Measurements from ENCODE around the gene PDPK1. TPM values are rescaled to one million over a fixed set of nuclear protein-coding genes. Genes with fewer than 3 reads are reported as not detected.
"Not testable (repeated sequence)": the region's sequence is repeated elsewhere in the genome, so short reads cannot be mapped to it uniquely, and the experiment has no call there.

PDPK1 gene
- total and polyA plus RNA-seq, 5 donors, result 18.0 to 44.9 (median 36.5) TPM

DNA sequence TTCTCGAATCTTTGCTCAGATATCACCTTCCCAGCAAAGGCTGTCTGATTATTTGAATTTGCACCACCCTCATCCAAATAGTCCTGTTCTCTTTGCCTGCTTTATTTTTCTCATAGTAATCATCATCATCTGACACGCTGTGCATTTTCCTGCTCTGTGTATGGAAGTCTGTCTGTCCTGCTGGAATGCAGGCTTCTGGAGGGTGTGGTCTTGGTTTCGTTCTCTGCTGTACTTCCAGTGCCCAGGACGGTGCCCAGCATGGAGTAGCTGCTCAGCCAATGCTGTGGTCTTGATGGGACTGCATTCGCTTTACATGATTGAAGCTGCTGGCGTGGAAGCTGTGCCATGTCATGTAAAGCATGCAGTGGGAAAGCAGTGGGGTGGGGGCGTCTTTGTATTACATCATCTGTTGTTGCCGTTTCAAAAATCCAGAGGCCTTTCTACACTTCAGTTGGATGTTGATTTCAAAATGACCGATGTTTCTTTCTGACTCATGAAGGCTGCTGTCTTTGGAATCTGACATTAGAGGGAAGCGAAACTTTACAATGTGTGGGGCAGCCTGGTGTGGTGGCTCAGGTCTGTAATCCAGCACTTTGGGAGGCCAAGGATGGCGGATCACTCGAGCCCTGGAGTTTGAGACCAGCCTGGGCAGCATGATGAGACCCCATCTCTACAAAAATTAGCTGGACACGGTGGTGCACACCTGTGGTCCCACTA is 17.0 kb downstream of the PDPK1 start:
- no CpG with 5 or more reads among the region's 13 CpGs for WGBS
- peak in 1 of 2 donors; percentile 19 for ATAC-seq
- H3K27ac ChIP-seq (ENCODE audit: low read length); H3K4me3 ChIP-seq (ENCODE audit: low read length); H3K4me1 ChIP-seq (ENCODE audit: control insufficient read depth, insufficient read depth, low read length); H3K9me3 ChIP-seq (ENCODE audit: control insufficient read depth, low read length); intact Hi-C loops (cut with DNase I); H3K27me3 ChIP-seq (ENCODE audit: control insufficient read depth, insufficient read depth); DNase-seq: not testable (repeated sequence)

GRCh38 chr16:2557150-2557549 is 19.3 kb downstream of the PDPK1 start:
- 89% methylated on average over 6 of the region's 15 CpGs for WGBS
- intact Hi-C loops (cut with DNase I); ATAC-seq; H3K4me1 ChIP-seq (ENCODE audit: control insufficient read depth, insufficient read depth, low read length); H3K4me3 ChIP-seq (ENCODE audit: low read length); H3K27ac ChIP-seq (ENCODE audit: low read length); H3K27me3 ChIP-seq (ENCODE audit: control insufficient read depth, insufficient read depth); H3K9me3 ChIP-seq (ENCODE audit: control insufficient read depth, low read length): not testable (repeated sequence)
- peak in 1 of 3 donors; percentile 10 for DNase-seq

GRCh38 chr16:2560131-2560797 is 22.4 kb downstream of the PDPK1 start:
- H3K4me3 ChIP-seq (ENCODE audit: low read length); H3K4me1 ChIP-seq (ENCODE audit: control insufficient read depth, insufficient read depth, low read length); H3K27me3 ChIP-seq (ENCODE audit: control insufficient read depth, insufficient read depth); H3K27ac ChIP-seq (ENCODE audit: low read length); DNase-seq; H3K9me3 ChIP-seq (ENCODE audit: control insufficient read depth, low read length); intact Hi-C loops (cut with DNase I): not testable (repeated sequence)
- WGBS, result 74% methylated on average over 9 of the region's 17 CpGs
- peak; percentile 34 to 39 for ATAC-seq

DNA sequence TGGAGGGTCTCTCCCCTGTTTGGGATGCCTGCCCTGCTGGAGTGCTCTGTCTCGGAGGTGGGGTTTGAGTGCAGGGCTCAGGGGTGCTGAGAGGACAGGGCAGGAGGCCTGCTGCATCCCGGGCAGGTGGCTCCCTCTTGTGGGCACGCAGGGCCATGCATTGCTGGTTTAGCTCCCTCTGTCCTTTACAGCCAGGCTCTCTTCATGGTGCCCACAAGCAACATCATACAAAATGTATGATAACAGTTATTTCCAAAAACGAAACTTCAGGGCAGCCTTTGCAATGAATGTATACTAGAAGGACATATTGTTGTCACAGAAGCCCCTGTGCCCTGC is 22.9 kb downstream of the PDPK1 start:
- H3K4me3 ChIP-seq (ENCODE audit: low read length); H3K9me3 ChIP-seq (ENCODE audit: control insufficient read depth, low read length); intact Hi-C loops (cut with DNase I); H3K4me1 ChIP-seq (ENCODE audit: control insufficient read depth, insufficient read depth, low read length); H3K27me3 ChIP-seq (ENCODE audit: control insufficient read depth, insufficient read depth); H3K27ac ChIP-seq (ENCODE audit: low read length): not testable (repeated sequence)
- WGBS, result 2% methylated on average over 2 of the region's 4 CpGs
- ATAC-seq (peak; percentile 71 to 80), DNase-seq (peak; percentile 45 to 90 (median 88))

- H3K27me3 ChIP-seq (ENCODE audit: control insufficient read depth, insufficient read depth); H3K9me3 ChIP-seq (ENCODE audit: control insufficient read depth, low read length); H3K4me3 ChIP-seq (ENCODE audit: low read length); H3K27ac ChIP-seq (ENCODE audit: low read length); intact Hi-C loops (cut with DNase I); DNase-seq; H3K4me1 ChIP-seq (ENCODE audit: control insufficient read depth, insufficient read depth, low read length): not testable (repeated sequence)
- no CpG with 5 or more reads among the region's 6 CpGs for WGBS
- peak in 1 of 2 donors; percentile 46 for ATAC-seq
Observed at GRCh38 chr16:2567506-2567905, 29.7 kb downstream of the PDPK1 start.

DNA sequence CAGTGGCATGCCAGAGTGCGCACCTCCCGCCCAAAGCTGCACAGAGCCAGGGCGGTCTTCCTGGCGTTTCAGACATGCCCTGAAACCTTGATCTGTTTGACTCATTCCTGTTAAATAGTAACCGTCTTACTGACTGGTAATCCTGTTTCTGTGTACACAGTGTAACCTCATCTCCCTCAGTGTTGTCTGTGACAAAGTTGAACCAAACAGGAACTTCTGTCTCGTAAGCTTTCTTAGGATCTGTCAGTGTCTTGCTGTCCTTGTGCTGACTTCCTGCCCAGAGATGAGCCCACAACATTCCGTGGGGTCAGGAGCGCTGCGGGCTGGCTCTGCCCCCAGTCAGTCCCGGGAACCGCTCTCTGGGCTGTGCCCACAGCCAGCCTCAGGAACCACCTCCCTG is 30.8 kb downstream of the PDPK1 start:
- intact Hi-C loops (cut with DNase I); H3K27me3 ChIP-seq (ENCODE audit: control insufficient read depth, insufficient read depth); H3K4me3 ChIP-seq (ENCODE audit: low read length); DNase-seq; H3K4me1 ChIP-seq (ENCODE audit: control insufficient read depth, insufficient read depth, low read length); H3K9me3 ChIP-seq (ENCODE audit: control insufficient read depth, low read length); H3K27ac ChIP-seq (ENCODE audit: low read length): not testable (repeated sequence)
- no CpG with 5 or more reads among the region's 11 CpGs for WGBS
- peak in 1 of 2 donors; percentile 29 for ATAC-seq

GRCh38 chr16:2572704-2573103 is 34.9 kb downstream of the PDPK1 start:
- intact Hi-C loops (cut with DNase I); H3K4me3 ChIP-seq (ENCODE audit: low read length); DNase-seq; H3K4me1 ChIP-seq (ENCODE audit: control insufficient read depth, insufficient read depth, low read length); H3K27me3 ChIP-seq (ENCODE audit: control insufficient read depth, insufficient read depth); H3K27ac ChIP-seq (ENCODE audit: low read length); ATAC-seq; H3K9me3 ChIP-seq (ENCODE audit: control insufficient read depth, low read length): not testable (repeated sequence)
- WGBS, result no CpG with 5 or more reads among the region's 6 CpGs

GRCh38 chr16:2575839-2576238 is 38.0 kb downstream of the PDPK1 start:
- H3K27me3 ChIP-seq (ENCODE audit: control insufficient read depth, insufficient read depth); H3K9me3 ChIP-seq (ENCODE audit: control insufficient read depth, low read length); intact Hi-C loops (cut with DNase I); H3K4me1 ChIP-seq (ENCODE audit: control insufficient read depth, insufficient read depth, low read length); H3K4me3 ChIP-seq (ENCODE audit: low read length); ATAC-seq; H3K27ac ChIP-seq (ENCODE audit: low read length): not testable (repeated sequence)
- 93% methylated on average over 15 of the region's 21 CpGs for WGBS
- DNase-seq, result peak; percentile 4 to 18 (median 4)

DNA sequence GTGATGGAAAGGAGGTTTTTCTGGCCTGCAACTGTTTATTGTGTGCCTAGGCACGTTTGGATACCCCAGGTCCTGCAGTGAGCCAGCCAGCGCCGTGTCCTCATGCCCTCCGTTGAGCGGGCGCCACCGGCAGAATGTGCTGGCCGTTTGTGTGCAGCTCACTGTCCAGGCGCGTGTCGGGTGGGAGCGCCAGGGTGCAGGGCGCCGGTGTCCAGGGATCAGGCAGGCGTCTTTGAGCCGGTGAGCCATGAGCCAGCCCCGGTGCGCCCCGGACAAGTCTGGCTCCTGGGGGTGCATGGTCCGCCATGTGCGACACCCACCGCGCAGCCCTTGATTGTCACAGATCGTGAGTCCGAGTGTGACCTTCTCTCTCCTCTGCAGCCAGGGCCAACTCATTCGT is 39.2 kb downstream of the PDPK1 start:
- DNase-seq (peak; percentile 3 to 41 (median 8)), ATAC-seq (peak in 1 of 2 donors; percentile 20)
- intact Hi-C loops (cut with DNase I); H3K27ac ChIP-seq (ENCODE audit: low read length); H3K9me3 ChIP-seq (ENCODE audit: control insufficient read depth, low read length); H3K4me1 ChIP-seq (ENCODE audit: control insufficient read depth, insufficient read depth, low read length); H3K27me3 ChIP-seq (ENCODE audit: control insufficient read depth, insufficient read depth); H3K4me3 ChIP-seq (ENCODE audit: low read length): not testable (repeated sequence)
- 97% methylated on average over 17 of the region's 26 CpGs for WGBS

DNA sequence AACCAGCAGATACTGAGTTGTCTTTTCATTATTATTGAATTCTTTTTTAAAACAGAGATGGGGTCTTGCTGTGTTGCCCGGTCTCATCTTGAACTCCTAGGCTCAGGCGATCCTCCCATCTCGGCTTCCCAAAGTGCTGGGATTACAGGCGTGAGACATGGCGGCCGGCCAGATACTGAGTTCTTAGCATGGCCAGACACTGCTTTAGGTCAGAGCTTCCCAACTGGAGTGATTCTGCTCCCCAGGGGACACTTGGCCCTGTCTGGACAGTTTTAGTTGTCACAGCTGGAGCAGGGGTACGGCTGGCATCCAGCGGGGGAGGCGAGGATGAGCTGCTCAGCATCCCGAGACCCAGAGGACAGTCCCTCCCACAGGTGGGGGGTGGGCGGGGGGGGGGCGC is 41.1 kb downstream of the PDPK1 start:
- H3K4me3 ChIP-seq (ENCODE audit: low read length); H3K27ac ChIP-seq (ENCODE audit: low read length); DNase-seq; intact Hi-C loops (cut with DNase I); H3K27me3 ChIP-seq (ENCODE audit: control insufficient read depth, insufficient read depth); H3K4me1 ChIP-seq (ENCODE audit: control insufficient read depth, insufficient read depth, low read length); H3K9me3 ChIP-seq (ENCODE audit: control insufficient read depth, low read length): not testable (repeated sequence)
- WGBS, result 80% methylated on average over 3 of the region's 12 CpGs
- peak in 1 of 2 donors; percentile 17 for ATAC-seq

- ATAC-seq; intact Hi-C loops (cut with DNase I); H3K4me1 ChIP-seq (ENCODE audit: control insufficient read depth, insufficient read depth, low read length); H3K27me3 ChIP-seq (ENCODE audit: control insufficient read depth, insufficient read depth); H3K9me3 ChIP-seq (ENCODE audit: control insufficient read depth, low read length); H3K4me3 ChIP-seq (ENCODE audit: low read length); H3K27ac ChIP-seq (ENCODE audit: low read length): not testable (repeated sequence)
- peak in 2 of 3 donors; percentile 5 to 43 for DNase-seq
- 73% methylated on average over 6 of the region's 11 CpGs for WGBS
Observed at GRCh38 chr16:2580143-2580542, 42.3 kb downstream of the PDPK1 start.

All from right cardiac atrium (tissue), 5 donors.